SK-N-MC (cell line): ENCODE measurements around the gene DPP7.

Experiments
- EZH2 ChIP-seq: fragments of 200-600 bp; sonication (generic); IDR thresholded peaks from one replicate; pipeline ENCODE4 v1.6.1; 2017; ENCODE audit warnings: antibody characterized with exemption
- FOXP2 ChIP-seq: optimal IDR thresholded peaks from 2 replicates; pipeline ENCODE3; 2011; ENCODE audit warnings: mild to moderate bottlenecking, moderate library complexity; ENCODE audit not compliant: insufficient read depth; ENCODE audit errors: extremely low read length, control extremely low read depth
- POLR2AphosphoS5 ChIP-seq: IDR thresholded peaks from 2 replicates; pipeline ENCODE4 v1.6.1; 2012; ENCODE audit warnings: mild to moderate bottlenecking, low read depth, low read length, borderline replicate concordance

GRCh38 chr9:137146527-137146918, 32.0 kb upstream of the DPP7 start:
- TF ChIP-seq EZH2 (no peak), FOXP2 (no peak), POLR2AphosphoS5 (no peak)
